NCI-H2107 treated with DMSO at 0.1 percent for 48 hours (cell line): ENCODE data around the gene LRTM2.

ENCODE experiments used
- DNase-seq: peaks from one replicate; lab custom pipeline; 2025; ENCODE audit not compliant: unreplicated experiment; lab: John Stamatoyannopoulos, UW

LRTM2 gene

DNA sequence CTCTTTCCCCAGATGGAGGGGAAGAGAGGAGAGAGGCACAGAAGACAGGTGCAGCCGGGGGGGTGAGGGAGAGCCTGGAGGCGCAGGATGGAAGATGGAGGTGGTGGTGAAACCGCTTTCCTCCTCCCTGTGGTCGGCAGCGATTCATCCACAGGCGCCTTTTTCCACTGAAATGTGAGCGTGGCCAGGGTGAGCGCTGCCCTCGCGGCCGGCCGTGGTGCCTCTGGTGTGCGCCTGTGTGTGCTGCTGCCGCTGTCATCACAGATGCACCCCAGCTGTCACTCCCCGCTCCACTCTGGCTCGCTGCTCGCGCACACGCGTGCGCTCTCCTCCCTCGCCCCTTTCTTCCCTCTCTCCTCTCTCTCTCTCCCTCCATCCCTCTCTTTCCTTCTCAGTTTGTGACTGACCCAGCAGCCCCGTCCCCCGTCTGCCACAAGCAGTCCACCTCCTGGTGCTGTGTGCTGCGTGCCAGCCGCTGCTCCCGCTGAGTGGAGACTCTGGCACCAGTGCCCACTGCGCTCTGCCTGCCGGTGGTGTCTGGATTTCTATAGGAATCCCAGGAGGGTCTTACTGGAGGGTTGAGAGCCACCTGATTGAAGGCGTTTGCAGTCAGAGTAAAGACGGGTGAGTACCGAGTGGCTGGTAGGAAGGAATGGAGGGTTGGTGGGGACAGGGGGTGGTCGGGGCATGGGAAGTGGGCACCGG lies at the start of gene LRTM2:
LRTM2 (plus strand) TSS at position 375 of the 705 bp plus-strand sequence. CDS start 7,584 bp downstream, outside the sequence.
- no peak for DNase-seq

DNA sequence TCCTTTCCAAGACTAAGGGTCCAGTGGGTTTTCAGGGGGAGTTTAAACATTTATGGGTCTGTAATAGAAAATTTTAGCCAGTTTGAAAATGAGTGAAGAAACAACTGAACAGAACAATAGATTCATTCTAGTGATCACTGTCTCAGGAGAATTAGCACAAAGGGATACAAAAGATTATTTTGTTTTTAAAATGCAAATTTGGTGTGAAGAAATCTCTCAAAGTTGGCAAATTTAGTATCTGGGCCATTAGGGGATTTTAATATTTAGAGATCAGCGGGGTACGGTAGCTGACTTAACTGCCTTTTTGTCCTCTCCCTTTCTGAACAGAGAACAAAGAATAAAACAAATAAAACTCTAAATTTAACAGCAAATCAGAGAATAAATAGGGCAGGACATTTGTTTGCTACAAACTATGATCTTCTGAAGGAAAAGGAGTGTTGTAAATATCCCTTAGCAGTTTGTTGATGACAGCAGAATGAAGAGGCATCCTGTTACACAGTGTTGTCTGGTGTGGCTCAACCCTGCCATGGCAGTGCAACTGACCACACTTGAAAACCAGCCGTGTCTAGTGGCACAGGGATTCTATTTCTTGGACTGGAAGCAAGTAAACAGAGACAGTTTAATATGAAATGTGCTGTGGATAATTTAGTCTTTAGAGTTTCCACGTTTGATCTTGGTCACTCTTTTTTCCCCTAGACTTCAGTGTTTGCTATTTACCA lies 46.3 kb upstream of the LRTM2 start:
- no peak for DNase-seq

DNA sequence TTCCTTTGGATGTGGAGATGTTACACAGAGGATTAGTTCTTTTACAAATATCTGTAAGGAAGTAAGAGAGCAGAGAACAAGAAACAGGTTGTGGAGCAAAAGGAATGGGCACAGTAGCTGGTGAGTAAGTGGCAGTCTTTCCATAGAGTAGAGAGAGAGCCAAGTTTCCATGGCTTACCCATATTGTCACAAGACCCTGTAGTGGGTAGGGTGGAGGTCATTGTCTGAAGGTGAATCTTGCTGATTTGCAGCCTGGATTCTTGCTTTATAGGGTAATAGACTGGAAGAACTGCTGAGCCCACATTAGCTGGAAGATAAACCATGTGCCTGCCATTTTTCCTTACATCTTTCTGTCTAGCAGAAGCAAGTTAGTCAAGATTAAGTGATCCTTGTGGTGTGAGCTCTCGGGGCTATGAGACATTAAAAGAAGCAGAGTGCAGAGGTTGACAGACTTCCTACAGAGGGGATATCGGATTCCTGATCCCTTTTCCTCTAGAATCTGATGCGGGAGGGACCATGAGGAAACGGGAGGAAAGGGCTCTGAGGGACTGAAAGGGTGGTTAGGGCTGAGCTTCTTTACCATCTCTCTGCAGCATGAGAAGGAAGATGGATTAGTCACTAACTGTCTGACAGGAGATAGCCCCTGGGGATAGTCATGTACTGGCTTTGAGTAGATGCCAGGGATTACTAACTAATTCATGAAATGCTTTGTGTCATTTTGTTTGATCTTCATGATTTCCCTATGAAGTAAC lies 44.0 kb upstream of the LRTM2 start:
- no peak for DNase-seq

DNA sequence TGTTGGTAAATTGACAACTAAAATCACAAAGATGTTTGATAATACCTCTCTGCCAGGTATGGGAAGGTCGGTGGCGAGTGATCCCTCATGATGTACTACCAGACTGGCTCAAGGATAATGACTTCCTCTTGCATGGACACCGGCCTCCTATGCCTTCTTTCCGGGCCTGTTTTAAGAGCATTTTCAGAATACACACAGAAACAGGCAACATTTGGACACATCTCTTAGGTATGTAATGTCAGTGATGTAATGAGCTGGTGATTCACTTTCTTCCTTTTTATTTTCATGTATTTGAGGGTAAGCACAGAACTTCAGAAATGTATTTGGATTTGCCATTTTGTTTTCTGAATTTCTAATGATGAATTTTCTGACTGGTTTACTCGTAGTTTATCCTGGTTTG lies 42.6 kb upstream of the LRTM2 start:
- no peak for DNase-seq

GRCh38 chr12:1778911-1779310 lies 41.5 kb upstream of the LRTM2 start:
- no peak for DNase-seq

GRCh38 chr12:1779783-1780182 lies 40.6 kb upstream of the LRTM2 start:
- DNase-seq, result no peak

DNA sequence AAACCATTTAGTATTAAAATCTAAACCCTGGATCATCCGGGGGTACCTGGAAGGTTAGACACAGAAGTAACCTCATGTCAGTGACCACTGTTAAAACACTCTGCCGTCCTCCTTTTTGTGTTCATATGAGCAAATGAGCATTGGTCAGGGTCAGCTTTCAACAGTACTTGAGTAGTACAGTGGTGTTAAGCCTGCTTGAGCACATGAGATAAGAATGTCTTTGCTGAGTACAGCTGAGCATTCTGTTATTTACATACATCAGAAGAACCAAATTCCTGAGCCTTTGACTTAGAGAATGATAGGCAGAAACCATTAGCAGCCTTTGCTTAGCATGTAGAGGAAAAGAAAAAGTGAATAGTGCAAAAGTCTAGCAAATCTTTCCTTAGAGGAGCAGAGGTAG lies 38.6 kb upstream of the LRTM2 start:
- DNase-seq, result no peak

GRCh38 chr12:1782215-1782614 lies 38.1 kb upstream of the LRTM2 start:
- DNase-seq, result no peak

DNA sequence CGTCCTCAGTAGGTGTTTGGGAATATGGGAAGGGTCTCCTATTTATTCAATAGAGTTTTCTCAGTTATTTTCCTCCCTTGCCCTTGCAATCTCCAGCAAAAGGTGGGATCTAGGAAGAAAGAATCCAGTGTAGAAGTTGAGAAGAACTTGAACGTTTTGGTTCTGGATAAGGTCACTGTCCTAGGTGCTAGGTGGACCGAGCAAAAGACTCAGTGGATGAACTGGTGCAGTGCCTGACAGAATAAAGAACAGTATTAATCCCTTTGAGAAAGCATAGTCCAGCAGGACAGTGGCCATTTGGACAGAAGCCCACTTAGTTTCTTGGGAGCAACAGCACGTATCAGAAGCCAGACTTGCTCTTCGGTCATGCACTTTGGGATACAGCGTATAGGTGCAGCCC lies 32.7 kb upstream of the LRTM2 start:
- DNase-seq, result no peak

DNA sequence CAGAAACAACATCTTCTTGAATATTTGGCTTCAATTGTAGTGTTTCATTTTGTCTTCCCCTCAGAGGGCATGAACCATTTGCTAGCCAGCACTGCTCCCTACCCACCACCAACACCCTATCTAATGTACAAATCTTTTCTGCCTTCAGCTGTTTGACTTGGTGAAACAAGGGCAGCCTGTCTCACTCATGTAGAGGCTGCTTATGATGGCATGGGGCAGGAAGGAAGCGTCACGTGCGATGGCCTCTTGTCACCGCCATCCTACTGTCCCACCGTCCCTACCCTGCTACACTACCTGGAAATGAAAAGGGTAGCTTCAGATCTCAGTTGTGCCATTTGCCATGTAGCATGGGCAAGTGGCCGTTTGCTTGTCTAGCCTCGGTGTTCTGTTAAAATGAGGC lies 29.9 kb upstream of the LRTM2 start:
- no peak for DNase-seq

DNA sequence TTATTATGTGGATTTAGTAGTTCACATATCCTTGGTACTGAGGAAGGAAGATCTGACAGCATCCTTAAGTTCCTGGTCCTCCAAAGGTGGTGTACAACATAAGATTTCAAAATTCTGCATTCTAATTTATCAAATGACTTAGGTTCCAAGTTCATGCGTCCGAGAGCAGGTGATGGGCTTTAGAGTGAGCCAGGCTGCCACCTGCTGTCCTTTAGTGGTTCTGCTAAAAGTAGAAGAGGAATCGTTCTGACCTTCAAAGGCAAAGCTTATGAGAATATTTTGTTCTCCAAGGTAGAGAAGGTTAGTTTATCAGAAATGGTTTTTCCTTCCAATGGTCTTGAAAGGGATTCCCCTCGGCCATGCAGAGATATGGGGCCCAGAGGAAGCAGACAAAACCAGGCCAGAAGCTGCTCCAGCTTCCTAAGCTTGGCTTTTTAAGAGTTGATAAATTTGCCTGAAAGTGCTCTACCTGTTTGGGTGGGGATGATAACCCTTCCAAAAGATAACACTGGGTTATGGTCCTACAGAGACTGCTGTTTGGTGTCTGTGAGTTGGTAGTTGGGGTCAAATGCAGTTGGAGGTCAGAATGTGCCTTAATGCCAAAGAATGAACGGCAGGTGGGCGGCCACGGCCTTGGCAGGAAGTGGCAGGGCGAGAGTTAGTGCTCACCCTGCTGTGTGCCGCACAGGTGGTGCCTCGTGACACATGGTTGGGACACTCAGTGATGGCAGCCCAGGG lies 29.1 kb upstream of the LRTM2 start:
- peak; percentile 52 for DNase-seq

- DNase-seq, result no peak
These were observed 28.0 kb upstream of the LRTM2 start for GRCh38 chr12:1792406-1792805.

DNA sequence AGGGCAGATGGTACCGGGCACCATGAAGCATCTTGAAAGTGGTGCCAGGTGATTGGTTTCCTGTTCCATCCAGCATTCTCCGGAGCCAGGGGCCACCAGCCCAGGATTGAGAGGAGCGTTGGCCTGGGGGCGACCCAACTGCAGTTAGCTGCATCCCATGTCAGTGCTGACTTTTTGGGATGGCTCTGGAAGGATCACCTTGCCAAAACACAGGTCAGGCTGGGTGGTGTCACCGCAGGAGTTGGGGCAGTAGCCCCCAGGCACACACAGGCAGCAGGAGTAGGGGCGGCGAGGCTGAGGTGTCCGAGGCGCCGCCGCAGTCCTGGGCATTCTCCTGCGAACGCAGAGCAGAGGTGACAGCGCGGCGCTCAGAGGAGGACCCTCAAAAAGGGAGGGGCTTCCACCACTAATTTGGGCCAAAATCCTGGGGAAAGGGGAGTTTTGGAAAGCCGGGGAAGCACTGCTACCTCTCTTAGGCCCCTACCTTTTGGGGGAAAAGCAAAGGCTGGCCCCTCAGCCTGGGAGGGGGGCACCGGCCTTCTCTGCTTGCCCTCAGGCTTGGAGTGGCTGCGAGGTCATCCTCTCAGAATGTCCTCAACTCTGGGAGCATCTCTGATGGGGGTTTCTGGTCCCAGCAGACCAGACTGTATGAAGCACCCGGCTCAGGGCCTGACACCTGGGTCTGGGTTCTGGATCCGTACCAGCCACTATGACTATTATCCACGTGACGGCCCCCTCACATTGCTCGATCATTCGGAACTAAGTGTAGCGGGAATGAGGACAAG lies 26.7 kb upstream of the LRTM2 start:
- no peak for DNase-seq

DNA sequence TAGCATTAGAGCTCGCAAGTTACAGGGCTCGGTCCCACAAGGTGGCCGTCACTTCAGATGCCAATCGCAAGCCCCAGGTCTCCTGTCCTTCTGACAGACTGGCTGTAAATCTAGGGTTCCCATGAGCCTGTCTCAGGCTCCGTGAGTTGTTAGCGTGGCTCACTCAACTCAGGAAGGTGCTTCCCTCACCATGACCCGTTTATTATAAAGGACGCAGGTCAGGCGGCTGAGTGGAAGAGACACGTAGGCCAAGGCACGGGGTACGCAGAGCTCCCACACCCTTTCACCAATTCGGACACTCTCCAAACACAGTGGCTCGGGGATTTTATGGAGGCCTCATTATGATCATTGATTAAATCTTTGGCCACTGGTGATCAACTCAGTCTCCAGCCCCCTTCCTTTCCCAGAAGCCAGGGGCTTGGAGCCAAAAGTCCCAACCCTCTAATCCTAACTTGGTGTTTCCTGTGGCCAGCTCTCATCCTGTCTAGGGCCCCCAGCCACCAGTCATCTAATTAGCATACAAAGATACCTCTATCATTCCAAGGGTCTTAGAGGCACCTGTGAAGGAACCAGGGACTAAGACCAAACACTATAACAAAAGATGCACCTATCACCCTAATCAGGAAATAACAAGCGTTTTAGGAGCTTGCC lies 25.8 kb upstream of the LRTM2 start:
- no peak for DNase-seq

DNA sequence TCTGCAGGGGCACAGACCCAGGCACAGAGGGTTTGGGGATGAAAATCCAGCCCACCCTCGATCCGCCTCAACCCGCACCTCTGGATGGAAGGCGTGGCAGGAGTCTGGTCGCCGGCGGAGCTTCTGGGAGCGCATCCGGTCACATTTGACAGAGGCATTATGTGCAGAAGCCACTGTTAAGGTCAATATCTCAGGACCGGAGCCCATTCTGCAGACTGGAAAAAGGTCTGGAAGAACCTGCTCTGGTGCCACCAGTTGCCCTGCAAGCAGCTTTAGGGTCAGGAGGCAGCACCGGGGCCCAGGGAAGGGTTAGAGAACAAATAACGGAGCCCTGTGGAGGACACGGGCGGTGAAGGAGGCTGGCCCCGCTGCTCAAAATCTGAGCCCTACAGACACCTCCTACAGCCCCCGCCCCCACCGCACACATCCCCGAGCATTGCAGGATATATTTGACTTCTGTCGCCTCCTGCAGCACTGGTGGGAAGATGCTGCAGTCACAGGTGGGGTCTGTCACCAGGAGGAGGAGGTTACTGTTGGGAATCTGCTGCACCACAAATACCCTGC lies 25.1 kb upstream of the LRTM2 start:
- no peak for DNase-seq

- DNase-seq, result peak; percentile 46
These were observed 24.4 kb upstream of the LRTM2 start for GRCh38 chr12:1795785-1796514.

- no peak for DNase-seq
These were observed 23.8 kb upstream of the LRTM2 start for GRCh38 chr12:1796515-1797010.

- no peak for DNase-seq
These were observed 23.1 kb upstream of the LRTM2 start for GRCh38 chr12:1797011-1797901.
